ENCODE data around the gene HS3ST2.

- TF ChIP-seq CTCF (IDR thresholded peaks at IDR 0.05) (no peak), POLR2A (IDR thresholded peaks at IDR 0.05; ENCODE audit: low read depth) (no peak)
These were observed 32.5 kb upstream of the HS3ST2 start for GRCh38 chr16:22781480-22781879.

All from esophagus muscularis mucosa (tissue), 3 donors.